Stimulated activated CD4-positive, alpha-beta T cell treated with anti-CD3 and anti-CD28 coated beads, TNF-alpha, amount 100 ng/mL, for 48 hours (primary cell): ENCODE measurements around the gene COA1.
"Not testable (repeated sequence)": the region's sequence is repeated elsewhere in the genome, so short reads cannot be mapped to it uniquely, and the experiment has no call there.

Source experiments
- DNase-seq, 3 donors: peaks; one replicate each; pipeline ENCODE4 v3.0.0-alpha.2; 2020; ENCODE audit warnings: low read depth in 3 of 3

Gene COA1, protein sequence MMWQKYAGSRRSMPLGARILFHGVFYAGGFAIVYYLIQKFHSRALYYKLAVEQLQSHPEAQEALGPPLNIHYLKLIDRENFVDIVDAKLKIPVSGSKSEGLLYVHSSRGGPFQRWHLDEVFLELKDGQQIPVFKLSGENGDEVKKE

DNA sequence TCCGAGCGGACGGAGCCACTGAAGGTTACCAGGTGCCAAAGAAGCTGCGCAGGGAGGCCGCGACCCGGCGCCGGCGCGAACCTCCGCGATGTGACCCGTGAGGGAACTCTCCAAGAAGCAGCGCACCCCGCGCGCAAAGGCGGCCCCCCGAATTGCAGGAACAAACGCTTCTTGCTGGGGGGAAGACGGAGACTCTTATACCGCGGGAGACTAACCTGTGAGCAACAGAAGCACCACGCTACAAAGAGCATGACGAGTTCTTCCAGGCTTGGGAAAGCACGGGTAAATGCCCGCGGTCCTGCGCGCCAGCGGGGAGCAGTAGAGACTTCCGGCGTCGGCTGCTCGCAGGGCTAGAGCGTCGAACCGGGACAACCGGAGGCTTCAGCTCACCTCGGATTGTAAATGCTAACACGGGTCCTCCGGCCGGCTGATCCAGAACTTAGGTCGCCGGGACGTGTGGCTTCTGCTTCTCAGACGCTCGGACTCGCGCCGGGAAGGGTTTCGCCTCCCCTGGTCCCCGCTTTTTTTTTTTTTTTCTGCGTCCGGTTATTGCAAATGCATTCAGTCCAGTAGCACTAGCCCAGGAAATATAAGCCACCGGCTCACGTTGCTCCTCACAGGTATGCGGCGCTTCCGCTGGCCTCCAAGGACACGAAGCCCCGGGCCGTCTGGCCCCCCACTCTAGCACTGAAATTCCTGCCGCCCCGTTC lies at the start of gene COA1:
TSS of gene COA1 (minus strand) at position 310 of the 710 bp plus-strand sequence. CDS start 80,909 bp downstream, outside the sequence.
- DNase-seq = peak; percentile 68 to 72 (median 68)

DNA sequence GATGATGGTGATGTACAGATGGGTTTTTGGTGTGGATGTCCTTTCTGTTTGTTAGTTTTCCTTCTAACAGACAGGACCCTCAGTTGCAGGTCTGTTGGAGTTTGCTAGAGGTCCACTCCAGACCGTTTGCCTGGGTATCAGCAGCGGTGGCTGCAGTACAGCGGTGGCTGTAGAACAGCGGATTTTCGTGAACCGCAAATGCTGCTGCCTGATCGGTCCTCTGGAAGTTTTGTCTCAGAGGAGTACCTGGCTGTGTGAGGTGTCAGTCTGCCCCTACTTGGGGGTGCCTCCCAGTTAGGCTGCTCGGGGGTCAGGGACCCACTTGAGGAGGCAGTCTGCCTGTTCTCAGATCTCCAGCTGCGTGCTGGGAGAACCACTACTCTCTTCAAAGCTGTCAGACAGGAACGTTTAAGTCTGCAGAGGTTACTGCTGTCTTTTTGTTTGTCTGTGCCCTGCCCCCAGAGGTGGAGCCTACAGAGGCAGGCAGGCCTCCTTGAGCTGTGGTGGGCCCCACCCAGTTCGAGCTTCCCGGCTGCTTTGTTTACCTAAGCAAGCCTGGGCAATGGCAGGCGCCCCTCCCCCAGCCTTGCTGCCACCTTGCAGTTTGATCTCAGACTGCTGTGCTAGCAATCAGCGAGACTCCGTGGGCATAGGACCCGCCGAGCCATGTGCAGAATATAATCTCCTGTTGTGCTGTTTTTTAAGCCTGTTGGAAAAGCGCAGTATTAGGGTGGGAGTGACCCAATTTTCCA lies 49.1 kb upstream of the COA1 start:
- not testable (repeated sequence) for DNase-seq

DNA sequence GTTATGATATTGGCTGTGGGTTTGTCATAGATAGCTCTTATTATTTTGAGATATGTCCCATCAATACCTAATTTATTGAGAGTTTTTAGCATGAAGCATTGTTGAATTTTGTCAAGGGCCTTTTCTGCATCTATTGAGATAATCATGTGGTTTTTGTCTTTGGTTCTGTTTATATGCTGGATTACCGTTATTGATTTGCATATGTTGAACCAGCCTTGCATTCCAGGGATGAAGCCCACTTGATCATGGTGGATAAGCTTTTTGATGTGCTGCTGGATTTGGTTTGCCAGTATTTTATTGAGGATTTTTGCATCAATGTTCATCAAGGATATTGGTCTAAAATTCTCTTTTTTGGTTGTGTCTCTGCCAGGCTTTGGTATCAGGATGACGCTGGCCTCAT lies 45.9 kb upstream of the COA1 start:
- not testable (repeated sequence) for DNase-seq

DNA sequence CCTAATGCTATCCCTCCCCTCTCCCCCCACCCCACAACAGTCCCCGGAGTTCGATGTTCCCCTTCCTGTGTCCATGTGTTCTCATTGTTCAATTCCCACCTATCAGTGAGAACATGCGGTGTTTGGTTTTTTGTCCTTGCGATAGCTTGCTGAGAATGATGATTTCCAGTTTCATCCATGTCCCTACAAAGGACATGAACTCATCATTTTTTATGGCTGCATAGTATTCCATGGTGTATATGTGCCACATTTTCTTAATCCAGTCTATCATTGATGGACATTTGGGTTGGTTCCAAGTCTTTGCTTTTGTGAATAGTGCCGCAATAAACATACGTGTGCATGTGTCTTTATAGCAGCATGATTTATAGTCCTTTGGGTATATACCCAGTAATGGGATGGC lies 43.9 kb upstream of the COA1 start:
- not testable (repeated sequence) for DNase-seq

DNA sequence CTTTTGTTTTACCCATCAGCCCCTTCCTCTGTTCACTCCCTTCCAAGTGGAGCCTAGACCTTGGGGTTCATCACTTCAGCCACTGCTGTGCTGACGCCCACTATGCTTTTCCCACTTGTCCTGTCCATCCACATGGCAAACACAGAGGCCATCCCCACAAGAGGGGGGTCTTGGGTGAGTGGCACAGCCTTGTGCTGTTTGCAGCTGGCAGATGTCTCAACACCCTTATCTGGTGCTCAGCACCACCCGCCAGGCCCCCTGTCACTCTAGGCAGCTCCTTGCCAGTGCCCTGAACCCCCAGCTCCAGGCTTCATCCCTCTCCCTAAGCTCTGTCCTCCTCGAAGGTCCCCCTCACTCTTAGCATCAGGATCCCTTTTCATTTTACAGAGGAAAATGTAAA lies 42.2 kb upstream of the COA1 start:
- no peak for DNase-seq

DNA sequence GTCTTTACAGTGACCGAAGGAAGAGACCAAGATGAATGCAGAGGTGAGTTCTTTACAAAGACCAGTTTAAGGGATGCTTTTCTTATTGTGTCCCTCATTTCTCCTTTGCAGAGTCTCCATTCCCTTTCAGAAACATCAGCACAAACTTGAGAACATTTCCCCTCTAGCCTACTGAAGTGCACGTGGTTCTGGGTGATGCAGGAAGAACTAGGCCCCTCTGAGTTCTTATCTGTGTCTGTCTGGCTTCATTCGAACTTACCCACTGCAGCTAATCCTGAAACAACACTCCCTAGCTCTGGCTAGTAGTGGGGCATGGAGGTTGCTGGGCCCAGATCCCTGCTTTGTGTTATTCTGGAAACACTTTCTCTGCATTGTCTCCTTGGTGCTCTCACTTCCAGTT lies 41.8 kb upstream of the COA1 start:
- DNase-seq = no peak

DNA sequence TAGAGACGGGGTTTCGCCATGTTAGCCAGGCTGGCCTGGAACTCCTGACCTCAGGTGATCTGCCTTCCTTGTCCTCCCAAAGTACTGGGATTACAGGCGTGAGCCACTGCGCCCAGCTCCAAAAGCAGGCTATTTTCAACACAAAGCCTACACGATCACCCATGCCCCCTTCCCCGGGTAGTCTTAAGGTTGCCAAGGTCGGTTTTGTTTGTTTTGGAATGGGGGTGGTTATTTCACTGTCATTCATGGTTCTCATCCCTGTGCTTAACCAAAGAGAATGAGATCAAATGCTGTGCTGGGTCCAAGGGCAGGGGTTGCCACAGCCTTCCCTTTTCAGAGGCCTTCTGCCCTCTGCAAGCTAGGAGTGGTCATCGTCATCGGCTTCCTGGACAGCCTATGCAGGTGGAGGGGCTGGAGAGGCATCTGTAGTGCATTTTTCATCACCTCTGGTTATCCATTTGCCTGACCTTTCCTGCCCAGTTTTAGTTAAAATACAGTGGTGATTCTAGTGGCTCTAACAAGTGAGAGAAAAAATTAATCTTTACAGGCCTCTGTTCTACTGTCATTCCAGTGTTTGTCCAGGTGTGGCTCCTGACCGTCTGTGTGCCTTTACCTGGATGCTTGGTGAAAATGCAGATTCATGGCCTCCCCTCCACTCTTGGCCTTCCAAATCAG lies 40.6 kb upstream of the COA1 start:
- no peak for DNase-seq

DNA sequence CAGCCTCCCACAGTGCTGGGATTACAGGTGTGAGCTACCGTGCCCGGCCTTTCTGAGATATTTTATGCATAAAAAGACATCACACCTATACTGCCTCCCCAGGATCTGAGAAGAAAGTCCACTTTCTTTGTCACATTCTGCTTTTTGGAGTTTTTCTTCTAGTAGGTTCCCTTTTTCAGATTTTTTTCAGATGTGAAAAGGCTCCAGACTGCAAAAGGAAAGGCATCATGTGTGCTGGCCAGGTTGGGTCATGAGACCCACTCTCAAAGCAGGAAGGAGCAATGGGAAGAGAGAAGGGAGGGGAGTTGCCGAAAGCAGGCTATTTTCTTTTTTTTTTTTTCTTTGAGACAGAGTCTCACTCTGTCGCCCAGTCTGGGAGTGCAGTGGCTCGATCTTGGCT lies 40.0 kb upstream of the COA1 start:
- DNase-seq = no peak

DNA sequence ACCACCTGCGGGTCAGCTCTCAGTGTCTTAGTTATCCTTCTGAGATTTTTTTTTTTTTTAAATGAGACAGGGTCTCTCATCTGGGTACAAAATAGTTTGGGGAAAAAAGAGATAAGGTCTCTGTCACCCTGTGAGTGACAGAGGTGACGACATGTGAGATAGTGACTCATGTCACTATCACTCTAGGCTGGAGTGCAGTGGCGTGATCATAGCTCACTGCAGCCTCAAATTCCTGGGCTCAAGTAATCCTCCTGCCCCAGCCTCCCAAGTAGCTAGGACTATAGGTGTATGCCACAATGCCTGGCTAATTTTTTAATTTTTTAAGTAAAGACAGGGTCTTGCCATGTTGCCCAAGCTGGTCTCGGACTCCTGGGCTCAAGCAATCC lies 39.6 kb upstream of the COA1 start:
- DNase-seq = no peak

DNA sequence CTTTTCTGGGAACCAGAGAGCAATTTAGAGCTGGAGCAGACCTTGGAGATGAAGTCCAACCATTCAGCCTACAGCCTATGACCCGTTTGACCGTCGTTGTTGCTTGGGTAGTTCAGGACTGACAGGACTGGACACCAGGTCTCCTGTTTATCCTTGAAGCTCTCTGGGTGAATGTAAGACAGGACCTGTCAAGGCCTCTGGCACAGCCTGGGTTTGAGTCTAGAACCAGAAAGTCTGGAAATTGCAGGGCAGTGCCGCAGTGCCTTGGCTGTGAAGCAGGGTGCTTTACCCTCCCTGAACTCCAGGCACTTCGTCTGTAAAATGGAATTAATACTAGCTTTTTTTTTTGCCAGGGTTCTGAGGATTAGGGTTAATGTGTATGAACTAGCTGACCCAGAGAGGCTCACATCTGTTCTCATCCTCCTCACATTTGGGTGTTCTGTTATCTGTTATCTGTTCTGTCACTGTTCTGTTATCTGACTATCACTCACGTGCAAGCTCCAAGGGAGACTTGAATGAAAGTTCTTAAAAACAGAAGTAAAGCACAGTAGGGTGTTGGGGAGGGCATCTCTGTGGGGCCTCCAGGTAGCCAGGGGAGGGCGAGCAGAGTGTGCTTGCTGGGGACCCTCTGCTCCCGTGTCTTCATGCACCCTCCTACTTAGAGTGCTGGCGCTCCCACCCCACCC lies 39.0 kb upstream of the COA1 start:
- no peak for DNase-seq

DNA sequence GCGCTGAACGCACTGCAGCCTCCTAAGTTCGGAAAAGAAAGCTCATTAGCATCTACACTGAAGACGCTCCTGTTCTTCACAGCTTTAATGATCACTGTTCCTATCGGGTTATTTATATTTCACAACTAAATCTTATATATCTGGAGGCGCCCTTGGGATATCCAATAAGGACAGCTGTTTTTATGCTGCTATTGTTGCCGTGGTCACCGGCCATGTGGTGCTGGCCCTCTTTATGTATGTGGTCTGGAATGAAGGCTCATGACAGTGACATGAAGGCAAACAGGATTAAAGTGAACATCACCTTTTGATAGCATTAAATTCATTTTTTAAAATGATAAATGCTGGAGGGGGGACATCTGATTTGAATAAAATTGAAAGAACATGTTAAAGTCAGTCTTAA lies 38.0 kb upstream of the COA1 start:
- no peak for DNase-seq

DNA sequence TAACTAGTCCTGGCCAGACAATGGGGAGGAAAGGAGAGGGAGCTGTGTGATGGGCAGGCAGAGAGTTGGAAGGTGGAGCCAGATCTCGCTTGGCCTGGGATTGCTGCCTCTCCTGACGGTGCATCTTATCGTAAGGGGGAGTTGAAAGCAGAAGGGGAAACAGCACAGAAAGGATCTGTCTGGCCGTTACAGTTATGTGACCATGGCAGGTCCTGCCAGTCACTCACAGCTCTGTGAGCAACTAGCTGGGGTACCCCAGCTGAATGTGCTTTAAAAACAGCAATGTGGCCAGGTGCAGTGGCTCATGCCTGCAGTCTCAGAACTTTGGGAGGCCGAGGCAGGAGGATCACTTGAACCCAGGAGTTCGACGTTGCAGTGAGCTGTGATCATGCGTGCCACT lies 37.2 kb upstream of the COA1 start:
- DNase-seq = no peak

DNA sequence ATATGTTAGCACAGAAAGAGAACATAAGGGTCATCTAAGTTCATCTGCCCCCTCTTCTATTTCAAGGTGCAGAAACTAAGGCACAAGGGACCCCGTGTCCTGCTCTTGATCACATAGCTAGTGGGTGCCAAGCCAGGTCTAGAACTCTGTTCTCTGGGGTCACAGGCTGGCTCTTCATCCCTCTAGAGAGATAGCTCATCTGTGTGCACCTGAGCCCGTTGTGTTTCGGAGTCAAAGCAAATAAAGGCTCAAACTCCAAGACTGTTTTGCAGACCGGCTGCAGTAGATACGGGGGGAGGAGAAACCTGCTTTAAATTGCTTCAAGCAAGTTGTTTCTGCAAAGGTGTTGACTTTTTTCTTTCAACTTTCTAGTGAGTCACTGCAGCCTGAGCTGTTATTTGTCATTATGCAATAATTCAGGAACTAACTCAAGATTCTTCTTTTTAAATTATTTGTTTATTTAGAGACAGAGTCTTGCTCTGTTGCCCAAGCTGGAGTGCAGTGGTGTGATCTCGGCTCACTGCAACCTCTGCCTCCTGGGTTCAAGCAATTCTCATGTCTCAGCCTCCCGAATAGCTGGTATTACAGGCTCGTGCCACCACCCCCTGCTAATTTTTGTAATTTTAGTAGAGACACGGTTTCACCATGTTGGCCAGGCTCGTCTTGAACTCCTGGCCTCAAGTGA lies 35.6 kb upstream of the COA1 start:
- no peak for DNase-seq

DNA sequence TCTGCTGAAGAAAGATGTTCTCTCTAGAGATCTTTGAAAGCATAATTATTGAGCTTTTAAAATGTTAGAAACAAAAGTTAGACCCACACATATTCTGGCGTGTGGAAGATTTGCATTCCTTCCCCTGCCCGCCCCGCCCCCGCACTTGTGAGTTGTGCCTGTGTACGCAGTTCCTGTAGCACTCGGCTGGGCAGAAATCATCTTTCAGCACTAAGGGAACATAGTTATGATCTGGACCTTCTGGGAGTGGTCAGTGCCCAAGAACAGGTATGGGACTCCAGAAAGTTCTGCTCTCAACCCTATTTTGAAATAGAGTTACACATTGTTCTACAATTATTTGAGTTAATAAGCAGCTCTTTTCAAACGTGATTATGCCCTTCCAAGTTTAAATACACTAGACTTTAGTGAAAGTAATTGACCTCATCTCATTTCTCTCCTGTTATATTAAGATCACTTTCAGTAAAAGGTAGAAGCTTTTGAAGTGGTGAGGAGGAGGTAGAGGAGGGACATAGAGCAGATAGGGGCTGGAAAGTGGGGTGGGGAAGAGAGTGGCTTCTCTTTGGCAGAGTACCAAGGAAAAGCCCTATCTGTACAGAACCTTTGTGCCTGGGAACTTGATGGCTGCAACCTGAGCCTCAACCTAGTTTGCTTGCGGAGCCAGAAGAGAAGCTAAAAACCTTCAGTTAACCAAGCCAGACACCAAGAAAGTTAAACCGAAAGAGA lies 34.9 kb upstream of the COA1 start:
- peak in 1 of 3 donors; percentile 52 for DNase-seq

DNA sequence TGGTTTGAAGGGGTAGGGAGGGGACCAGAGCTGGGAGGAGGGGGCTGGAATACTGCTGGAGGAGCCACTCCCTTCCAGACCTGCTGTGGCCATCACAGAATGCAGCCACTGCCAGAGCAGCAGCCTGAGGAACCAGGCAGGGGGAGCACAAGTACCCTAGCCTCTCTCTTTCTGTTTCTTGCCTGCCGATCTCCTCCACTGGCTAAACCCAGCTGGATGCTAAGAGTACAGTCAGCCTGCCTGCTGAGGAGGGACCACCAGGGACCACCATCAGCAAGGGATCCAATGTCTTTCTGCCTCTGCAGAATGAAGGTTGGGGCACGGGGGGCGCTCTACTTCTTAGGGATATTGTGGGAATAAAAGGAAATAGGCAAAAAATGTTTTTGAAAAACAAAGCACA lies 33.9 kb upstream of the COA1 start:
- DNase-seq = no peak

DNA sequence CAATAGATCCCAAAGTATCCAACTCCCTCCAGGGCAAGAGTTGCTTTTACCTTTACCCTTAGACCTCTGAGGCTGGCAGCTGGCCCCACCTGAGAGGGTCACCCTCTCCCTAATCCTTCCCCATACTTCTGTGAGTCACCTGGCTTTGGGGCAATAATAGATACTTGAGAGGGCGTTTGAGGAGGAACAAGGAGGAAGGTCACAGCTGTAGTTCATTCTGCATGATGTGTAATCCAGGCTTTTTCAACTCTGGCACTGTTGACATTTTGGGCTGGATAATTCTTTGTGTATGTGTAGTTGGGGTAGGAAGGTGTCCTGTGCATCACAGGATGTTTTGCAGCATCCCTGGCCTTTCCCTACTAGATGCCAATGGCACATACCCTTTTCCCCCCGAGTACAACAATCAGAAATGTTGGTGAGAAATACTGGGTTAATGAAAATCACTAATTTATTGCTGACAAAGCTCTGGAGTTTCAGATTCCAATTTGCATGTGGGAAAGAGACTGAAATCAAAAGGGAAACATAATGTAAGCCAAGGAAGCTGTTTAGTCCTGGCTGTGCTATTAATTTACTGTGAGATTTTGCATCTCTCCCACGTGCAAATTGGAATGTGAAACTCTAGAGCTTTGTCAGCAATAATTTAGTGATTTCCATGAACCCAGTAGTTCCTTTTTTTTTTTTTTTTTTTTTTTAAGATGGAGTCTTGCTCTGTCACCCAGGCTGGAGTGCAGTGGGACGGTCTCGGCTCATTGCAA lies 32.8 kb upstream of the COA1 start:
- DNase-seq = no peak

DNA sequence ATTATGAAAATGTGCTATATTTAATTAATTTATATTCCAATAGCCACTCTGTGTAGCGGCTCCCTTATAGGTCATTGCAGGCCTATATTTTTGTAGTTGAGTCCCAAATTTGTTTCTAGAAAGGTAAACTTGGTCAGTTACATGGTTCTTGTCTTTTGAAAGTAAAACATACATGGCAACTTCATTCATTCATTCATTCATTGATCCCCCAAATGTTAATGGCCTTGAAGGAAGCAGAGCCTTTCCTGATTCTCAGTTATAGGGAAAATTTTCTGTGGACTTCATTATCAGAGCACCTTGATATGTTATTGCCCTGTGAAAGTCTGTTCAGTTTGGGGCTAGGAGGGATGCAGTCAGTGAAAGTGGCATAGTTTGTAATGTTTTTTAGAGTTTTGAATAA lies 32.1 kb upstream of the COA1 start:
- DNase-seq = no peak

DNA sequence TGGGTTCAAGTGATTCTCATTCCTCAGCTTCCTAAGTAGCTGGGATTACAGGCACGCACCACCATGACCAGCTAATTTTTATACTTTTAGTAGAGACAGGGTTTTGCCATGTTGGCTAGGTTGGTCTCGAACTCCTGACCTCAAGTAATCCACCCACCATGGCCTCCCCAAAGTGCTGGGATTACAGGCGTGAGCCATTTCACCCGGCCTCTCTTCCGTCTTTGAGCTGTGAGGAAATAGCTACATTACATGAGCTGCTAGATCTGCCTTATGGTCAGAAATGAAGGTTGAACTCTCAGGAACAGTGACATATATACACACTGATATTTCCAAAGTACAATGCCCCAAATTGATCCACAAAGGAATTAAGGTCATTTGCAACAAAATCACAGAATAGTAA lies 31.5 kb upstream of the COA1 start:
- DNase-seq = no peak

DNA sequence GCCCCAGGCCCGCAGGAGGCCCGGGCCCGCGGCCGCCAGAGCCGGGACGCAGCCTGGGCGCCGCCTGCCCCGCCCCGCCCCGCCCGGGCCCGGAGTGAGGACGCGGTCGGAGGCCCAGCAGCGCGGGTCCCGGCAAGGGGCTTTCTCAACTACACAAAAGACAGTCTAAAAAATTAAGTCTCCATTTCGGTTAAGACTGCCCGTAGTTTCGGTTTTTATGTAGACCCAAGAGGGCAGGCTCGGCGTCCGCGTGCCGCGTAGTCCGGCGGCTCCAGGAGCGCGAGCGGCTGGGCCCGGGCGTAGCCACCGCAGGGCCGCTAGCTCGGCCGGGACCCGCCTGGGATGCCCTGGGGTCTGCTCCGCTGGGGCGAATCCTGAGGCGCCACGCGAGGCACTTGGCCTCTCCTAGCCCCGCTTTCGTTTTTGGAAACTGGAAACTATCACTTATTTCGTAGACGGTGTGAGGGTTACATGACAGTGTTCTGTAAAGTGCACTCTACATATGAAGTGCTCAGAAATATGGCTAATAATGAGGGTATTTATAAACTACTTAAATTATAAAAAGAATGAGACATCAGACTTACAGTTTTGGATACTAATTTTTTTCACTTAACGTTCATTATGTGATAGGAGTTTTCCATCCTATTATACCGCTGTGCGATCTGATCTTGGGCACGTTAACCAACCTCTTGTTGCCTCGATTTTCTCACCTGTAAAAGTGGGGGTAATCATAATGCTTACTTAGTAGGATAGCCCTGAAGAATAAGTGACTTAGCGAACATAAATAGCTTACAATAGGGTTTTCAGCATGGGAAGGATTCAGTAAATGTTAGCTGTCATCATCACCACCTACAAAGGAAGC lies 29.7 kb upstream of the COA1 start:
- peak in 1 of 3 donors; percentile 25 for DNase-seq
